ENCODE data around the gene GNAL. TPM values are rescaled to one million over a fixed set of nuclear protein-coding genes. Genes with fewer than 3 reads are reported as not detected.
"Not testable (repeated sequence)": the region's sequence is repeated elsewhere in the genome, so short reads cannot be mapped to it uniquely, and the experiment has no call there.

Gene GNAL
- total RNA-seq, 1 donor from 2014 or later, result 5.0 TPM

GRCh38 chr18:11908182-11909060, 219.4 kb downstream of the GNAL start, which contains the start of gene MPPE1:
Gene MPPE1, minus strand, starts transcription at chr18:11908317. Its CDS starts 11,053 bp downstream, at chr18:11897264.
- no peak for TF ChIP-seq CTCF (conservative IDR thresholded peaks at IDR 0.05; ENCODE audit: low read depth, low read length)
- DNase-seq (ENCODE audit: low read depth), result peak; percentile 12
- peak within 1 kb of the TSS; percentile 92 for H3K4me3 ChIP-seq (ENCODE audit: low read depth, low read length)

DNA sequence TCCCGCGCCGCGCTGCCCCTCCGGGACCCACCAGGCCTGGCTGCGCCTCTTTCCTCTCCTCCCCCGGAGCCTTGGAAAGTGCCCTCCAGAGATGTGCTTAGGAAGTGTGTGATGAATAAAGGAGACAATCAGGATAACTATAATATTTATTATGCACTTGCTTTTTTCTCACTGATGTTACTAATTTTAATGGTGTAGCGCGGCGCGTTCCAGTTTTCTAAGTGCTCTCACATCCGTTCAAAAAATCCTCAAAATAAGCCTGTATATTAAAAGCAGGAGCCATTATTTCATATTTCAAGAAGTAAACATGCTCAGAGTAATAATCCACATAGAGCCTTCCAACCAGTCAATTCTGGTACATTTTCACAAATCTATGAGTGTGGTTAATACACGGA, 220.0 kb downstream of the GNAL start:
- DNase-seq (ENCODE audit: low read depth), result no peak
- no peak for TF ChIP-seq CTCF (conservative IDR thresholded peaks at IDR 0.05; ENCODE audit: low read depth, low read length)
- H3K4me3 ChIP-seq (ENCODE audit: low read depth, low read length), result peak overlapping the region; percentile 92

- no peak for TF ChIP-seq CTCF (conservative IDR thresholded peaks at IDR 0.05; ENCODE audit: low read depth, low read length)
- H3K4me3 ChIP-seq (ENCODE audit: low read depth, low read length), result no peak overlapping the region
- DNase-seq (ENCODE audit: low read depth), result peak; percentile 54
Observed at GRCh38 chr18:11909591-11910026, 220.5 kb downstream of the GNAL start.

DNA sequence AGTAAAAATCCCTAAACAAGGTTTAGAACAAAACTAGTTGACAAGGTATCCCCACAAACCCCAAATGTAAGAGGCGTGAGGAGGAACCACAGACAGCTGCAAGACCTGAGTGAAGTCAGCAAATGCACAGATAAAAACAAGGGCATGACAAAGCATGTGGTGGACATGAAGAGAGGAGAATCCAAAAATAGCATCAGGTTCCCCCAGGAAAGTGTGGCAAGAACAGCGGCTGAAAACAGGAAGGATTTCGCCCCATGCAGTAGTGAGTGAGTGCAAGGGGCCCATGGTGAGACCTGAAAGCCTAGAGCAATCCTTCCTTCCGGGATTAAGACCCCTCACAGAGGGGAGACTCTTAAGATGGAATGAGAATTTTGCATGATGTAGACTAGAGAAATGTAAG, 227.8 kb downstream of the GNAL start:
- DNase-seq (ENCODE audit: low read depth); H3K4me3 ChIP-seq (ENCODE audit: low read depth, low read length): not testable (repeated sequence)

- not testable (repeated sequence) for H3K4me3 ChIP-seq (ENCODE audit: low read depth, low read length); DNase-seq (ENCODE audit: low read depth)
Observed at GRCh38 chr18:11919522-11919921, 230.5 kb downstream of the GNAL start.

GRCh38 chr18:11923450-11923849, 234.4 kb downstream of the GNAL start:
- TF ChIP-seq CTCF (conservative IDR thresholded peaks at IDR 0.05; ENCODE audit: low read depth, low read length), result no peak
- H3K4me3 ChIP-seq (ENCODE audit: low read depth, low read length), result no peak overlapping the region
- DNase-seq (ENCODE audit: low read depth), result no peak

DNA sequence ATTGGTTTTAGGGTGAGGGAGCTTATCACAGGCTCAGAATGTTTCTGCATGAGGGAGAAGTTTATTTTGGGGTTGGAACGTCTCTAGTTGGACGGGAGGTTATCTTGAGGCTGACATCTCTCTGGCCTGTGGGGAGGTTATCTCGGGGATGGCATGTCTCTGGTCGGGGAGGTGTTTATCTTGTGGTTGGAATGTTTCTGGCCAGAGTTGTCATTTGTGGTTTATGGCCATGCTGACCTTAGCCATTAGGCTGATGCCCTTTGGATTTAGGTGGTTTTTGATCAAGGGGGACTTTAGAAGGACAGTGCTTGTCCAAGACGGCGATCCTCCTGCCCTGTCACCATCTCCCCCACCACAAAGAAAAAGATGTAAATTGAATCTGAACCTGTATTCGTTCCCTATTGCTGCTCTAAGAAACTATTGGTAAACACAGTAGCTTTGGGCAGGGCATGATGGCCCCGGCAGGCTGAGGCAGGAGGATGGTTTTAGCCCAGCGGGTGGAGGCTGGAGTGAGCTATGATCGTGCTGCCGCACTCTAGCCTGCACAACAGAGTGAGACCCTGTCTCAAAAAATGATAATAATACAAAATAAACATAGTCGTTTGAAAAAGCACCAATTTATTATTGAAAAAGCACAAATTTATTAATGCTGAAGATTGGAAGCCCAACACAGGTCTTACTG, 236.9 kb downstream of the GNAL start:
- no peak for TF ChIP-seq CTCF (conservative IDR thresholded peaks at IDR 0.05; ENCODE audit: low read depth, low read length)
- DNase-seq (ENCODE audit: low read depth), result no peak
- H3K4me3 ChIP-seq (ENCODE audit: low read depth, low read length), result no peak overlapping the region

Data from epithelial cell of proximal tubule (primary cell).